OCI-LY7 (cell line): ENCODE measurements around the gene SH3YL1.

Experiments used
- CTCF ChIP-seq: fragments of 200-600 bp; sonication (generic); conservative IDR thresholded peaks from 2 replicates; pipeline ENCODE4 v1.5.1; 2014; ENCODE audit warnings: mild to moderate bottlenecking, antibody characterized with exemption, low read length, moderate library complexity, mixed read lengths
- EZH2phosphoT487 ChIP-seq: fragments of 200-600 bp; sonication (generic); IDR thresholded peaks from 2 replicates; pipeline ENCODE4 v1.6.1; 2018; ENCODE audit warnings: low read depth, borderline replicate concordance, mild to moderate bottlenecking, mixed run types, antibody characterized with exemption, low read length, moderate library complexity, mixed read lengths

- TF ChIP-seq CTCF, result no peak
- TF ChIP-seq EZH2phosphoT487, result no peak
Measured at GRCh38 chr2:271917-272316, 8.1 kb upstream of the SH3YL1 start.
